NCI-H345 treated with DMSO at 0.1 percent for 48 hours (cell line): Measurements from ENCODE around the gene SLC6A17.

Source experiments
- DNase-seq: peaks from one replicate; lab custom pipeline; 2025; ENCODE audit not compliant: unreplicated experiment; lab: John Stamatoyannopoulos, UW

SLC6A17 gene

GRCh38 chr1:110201157-110201825 lies 51.0 kb downstream of the SLC6A17 start:
- no peak for DNase-seq

- peak; percentile 57 for DNase-seq
These were observed 52.8 kb downstream of the SLC6A17 start for GRCh38 chr1:110203021-110203661.

DNA sequence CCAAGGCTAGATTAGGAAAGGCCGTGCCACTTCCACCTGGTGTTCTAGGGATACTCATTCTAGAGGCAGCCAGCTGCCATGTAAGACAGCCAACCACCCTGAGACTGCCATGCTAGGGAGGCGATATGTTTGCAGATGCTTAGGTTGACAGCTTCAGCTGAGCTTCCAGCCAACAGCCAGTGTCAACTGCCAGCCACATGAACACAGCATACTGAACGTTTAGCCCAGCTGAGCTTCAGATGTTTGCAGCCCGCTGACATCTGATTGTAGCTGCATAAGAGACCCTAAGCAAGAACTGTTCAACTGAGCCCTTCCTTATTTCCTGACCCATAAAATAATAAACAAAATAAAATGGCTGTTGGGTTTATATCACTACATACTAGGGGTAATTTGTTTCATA lies 54.9 kb downstream of the SLC6A17 start:
- DNase-seq = no peak

- DNase-seq = no peak
These were observed 55.4 kb downstream of the SLC6A17 start for GRCh38 chr1:110205591-110206155.

DNA sequence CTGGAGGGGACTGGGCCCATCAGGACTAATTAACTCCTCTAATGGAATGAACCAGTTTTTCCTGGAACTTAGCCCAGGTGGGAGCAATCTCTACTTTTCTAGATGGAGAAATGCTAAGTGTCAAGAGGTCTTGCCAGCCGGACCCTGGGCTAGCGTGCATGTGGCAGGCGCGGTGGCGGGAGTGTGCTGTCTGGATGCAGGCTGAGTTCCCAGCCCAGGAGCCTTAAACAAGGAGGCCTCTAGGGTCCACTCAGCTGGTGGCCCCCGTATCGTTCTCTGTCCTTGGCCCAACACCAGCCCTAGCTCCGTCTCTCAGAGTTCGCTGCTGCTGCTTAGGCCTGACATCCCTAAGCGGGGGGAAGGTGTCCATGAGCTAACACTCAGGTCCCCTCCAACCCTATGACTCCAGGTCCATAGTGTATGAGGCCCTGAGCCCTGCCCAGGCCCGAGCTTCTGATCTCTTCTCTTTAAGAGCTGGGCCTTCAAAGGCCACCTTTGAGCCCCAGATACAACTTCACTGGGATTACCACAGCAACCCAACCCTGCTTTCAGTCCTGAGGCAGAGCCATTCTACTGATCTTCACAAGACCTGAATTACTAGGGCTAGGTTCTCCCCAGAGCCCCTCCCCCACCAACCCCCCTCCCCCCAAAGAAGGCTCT lies 56.1 kb downstream of the SLC6A17 start:
- DNase-seq = no peak

DNA sequence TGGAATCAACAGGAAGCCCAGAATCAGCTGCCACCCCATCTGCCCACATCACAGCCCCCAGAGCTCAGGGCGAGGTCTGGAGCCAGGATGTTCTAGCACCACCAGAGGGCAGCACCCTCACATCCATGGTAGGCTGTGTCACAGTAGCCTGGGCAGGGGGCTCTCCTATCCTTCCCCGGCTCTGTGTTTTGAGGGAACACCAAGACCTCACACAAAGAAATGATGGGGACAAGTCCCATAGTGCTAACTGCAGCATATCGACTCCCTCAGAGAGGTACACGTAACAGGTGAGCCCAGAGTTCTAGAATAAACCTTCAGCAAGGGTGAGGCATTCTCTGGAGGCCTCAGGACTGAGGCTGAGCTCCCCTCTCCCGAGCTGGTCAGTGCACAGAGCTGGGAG lies 57.5 kb downstream of the SLC6A17 start:
- peak; percentile 45 for DNase-seq

- no peak for DNase-seq
These were observed 58.8 kb downstream of the SLC6A17 start for GRCh38 chr1:110208916-110209645.

DNA sequence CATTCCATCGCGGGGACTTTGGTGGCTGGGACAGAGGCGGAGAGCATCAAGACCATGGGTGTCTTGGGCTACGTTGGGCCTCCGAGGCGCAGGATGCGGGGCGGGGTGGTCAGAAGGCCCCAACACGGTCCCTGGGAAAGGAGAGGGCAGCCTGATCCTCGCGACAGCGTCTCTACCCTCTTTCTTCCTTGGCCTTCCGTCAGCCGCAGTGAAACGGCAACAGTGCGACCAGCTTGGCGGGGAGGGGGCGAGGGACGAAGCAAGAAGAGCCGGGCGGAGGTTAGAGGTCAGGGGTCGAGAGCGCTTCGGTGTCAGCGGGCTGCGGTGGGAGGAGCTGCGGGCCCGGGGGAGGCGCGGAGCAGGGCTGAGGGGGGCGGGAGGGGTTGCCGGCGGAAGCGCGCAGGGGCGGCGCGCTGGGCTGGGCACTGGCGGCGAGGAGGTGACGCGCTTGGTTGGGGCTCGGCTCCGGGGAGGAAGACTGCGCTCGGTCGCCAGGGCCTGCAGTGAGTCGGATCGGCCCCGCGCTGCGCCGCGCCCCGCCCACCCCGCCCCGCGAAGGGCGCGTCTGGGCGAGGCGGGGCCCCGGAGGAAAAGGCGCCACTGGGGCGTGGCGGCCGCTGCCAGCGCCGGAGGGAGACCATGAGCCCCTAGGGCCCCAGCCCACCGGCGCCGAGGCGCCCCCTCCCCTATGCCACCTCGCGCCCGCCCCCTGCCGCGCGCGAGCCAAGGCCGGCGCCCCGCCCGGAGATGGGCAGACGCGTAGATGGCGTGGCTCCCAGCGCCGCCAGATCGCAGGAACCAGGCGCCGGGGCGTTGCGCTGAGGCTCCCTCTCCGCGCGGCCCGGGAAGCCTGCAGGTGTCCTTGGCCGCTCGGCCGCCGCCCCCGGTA lies 59.7 kb downstream of the SLC6A17 start, which contains the start of gene KCNC4:
Gene KCNC4 (plus strand): TSS at position 600 of the 889 bp plus-strand sequence. CDS start 1,186 bp downstream, outside the sequence.
- DNase-seq = peak; percentile 37

GRCh38 chr1:110210604-110211495 lies 60.6 kb downstream of the SLC6A17 start:
- DNase-seq = no peak

GRCh38 chr1:110211496-110212168 lies 61.3 kb downstream of the SLC6A17 start:
- DNase-seq = no peak

DNA sequence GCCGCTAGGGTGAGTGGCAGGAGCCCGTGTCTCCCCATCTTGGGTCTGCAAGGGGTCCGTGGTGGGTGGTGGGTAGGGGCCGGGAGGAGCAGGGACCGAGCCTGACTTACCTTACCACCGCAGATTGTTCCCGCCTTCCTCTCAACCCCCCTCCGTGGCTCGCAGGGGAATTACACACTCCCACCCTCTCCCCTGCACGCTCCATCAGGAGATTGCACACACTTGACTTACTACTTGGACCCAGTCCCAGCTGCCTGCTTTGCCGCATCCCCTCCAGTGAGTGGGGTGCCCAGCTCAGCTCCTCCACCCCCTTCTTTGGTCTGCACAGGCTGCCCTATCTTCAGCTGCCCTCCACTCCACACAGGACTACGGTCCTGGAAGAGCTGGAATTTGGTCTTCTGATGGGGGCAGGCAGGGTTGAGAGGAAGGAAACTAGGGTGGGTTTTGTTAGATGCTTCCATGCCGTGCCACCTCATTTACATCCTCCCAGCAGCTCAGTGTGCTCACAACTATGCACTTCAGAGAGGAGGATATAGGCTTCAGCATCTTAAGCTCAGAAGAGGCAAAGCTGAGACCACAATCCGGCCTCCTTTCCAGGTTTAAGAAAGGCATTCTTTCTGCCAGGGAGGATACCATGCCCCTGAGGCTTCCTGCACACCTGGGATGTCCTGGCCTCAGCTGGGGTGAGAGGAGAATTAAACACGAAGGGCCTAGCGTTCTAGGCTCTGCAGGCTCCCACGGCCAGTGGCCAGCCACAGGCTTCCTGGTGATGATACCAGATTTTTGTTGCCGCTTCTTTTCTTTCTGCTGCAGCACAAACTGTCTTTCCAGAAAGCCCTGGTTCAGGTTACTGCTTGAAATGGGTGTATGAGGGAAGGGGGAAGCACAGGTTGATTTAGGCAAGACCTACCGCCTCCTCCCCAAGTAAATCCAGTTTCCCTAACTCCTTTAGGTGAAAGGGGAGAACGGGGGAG lies 62.2 kb downstream of the SLC6A17 start:
- DNase-seq = peak; percentile 40

DNA sequence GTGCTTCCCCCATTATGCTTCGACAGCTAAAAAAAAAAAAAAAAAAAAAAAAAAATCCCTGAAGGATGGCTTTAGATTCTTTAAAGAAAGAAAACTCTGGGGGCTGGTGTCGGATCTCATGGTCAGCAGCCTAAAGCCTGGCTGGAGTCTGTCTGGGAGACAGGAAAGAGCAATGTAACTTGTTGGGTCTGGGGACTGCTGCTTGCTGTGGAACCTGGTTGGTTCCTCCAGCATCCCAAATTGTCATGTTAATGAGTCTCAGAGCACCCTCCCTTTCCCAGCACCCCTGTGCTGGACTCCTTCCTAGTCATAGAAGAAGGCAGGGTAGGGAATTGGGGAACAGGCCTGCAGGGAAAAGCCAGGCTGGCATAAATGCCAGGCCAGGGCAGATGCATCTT lies 62.8 kb downstream of the SLC6A17 start:
- no peak for DNase-seq

DNA sequence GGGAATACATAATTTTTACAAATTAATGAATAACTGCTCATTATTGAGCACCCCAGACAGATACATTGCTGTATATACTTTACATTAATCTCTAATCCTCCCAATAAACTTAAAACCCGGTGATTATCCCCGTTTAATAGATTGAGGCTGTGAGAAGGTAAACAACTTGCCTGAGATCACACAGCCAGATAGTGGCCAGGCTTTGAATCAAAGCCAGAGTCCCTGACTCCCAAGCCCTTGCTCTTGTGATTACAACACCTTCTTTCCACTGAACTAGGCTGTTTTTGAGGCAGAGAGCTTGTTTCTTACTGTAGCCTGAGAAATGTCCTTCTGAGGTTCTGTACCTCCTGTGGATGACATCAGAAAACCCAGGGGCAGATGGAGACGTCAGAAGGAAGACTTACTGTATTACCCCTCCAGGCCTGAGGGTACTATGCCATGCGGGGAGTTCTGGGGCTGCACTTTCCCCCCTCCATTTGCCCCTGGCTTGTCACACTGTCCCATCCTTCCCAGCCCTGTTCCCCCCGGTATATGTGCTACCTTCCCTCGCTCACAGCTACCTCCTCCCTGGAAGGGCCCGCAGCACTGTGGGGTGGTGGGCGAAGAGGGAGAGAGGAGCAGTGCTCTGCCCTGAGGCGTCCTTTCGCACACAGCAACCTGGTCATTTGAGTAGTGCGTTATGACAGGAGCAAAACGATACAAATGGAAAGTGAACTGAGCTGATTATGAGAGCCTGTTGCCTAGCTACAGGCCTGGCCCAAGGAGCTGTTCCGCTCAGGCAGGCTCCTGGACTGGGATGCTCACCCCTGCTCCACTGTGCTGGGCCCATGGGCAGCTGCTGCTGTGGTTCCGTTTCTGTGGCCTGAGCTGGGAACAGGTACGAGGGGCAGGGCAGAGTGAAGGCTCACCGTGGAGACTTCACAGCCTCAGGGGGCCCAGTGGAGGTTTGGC lies 64.4 kb downstream of the SLC6A17 start:
- no peak for DNase-seq

- DNase-seq = no peak
These were observed 65.6 kb downstream of the SLC6A17 start for GRCh38 chr1:110215621-110216515.

DNA sequence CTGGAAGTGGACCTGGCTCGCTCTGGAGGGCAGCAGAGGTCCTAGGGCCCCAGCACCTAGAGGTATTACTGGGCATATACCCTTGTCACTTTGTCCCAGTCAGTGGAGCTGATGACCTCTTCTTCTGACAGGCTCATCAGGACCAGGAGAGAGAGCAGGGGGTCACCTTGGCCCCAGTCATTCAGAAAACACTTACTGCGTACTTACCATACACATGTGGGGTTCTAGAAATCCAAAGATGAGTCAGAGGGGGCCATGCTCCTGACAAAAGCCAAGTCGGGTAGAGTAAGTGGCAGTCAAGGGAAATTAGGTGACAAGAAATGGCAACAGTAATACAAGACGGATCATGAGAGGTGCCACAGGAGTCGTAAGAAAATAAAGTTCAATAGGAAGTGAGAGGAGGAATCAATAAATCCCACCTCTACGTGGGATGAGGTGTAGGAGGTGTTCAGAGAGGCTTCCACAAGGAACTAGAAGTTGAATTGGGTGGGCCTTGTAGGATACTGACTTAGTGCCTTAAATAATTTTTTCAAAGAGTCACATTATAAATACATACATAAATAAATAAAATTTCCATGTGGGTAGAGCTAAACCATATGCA lies 66.7 kb downstream of the SLC6A17 start:
- no peak for DNase-seq
